Measurements from ENCODE around the gene DMRT2.

DNA sequence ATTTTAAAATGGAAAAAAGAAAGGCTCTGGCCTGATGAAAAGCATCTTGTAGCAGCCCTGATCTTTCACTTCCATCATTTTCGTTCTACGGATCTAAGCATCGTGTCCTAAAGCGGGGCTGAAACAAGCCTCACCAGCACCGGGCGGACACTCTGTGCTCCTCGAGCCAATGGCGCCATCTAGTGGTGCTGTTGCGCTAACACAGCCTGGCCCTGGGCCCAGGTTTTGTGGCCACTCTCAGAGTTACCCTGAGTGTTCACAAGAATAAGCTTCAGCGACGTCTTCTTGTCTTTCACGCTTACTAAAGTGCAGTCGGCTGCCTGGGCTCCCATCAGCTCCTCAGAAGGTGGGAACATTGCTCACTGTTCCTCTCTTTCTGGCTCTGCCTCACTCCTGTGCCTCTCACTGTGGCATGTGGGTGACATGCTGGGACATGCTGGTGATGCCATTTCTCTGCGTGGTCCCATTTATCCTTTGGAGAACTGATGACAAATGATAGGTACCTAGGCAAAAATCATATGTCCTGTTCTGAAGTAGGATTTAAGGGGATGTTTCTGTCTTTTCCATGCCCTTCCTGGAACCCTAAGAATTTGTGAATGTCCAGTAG lies 41.0 kb upstream of the DMRT2 start:
- TF ChIP-seq NFIC (IDR thresholded peaks at IDR 0.05) (peak; percentile 84), TAF1 (IDR thresholded peaks at IDR 0.05; ENCODE audit: low read depth) (no peak), EGR1 (IDR thresholded peaks at IDR 0.05) (no peak), RAD21 (IDR thresholded peaks at IDR 0.05; ENCODE audit: low read depth) (peak; percentile 83), YY1 (IDR thresholded peaks at IDR 0.05; ENCODE audit: low read depth) (0 out of 2 replicates have a peak, but pooled peaks have one; percentile 21), CREB1 (IDR thresholded peaks at IDR 0.05; ENCODE audit: low read depth) (no peak)
- TF ChIP-seq, protein P1, sequence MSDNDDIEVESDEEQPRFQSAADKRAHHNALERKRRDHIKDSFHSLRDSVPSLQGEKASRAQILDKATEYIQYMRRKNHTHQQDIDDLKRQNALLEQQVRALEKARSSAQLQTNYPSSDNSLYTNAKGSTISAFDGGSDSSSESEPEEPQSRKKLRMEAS (IDR thresholded peaks at IDR 0.05) = no peak
